ENCODE data around the gene MDM2. TPM values are rescaled to one million over a fixed set of nuclear protein-coding genes. Genes with fewer than 3 reads are reported as not detected.
"Not testable (repeated sequence)": the region's sequence is repeated elsewhere in the genome, so short reads cannot be mapped to it uniquely, and the experiment has no call there.

MDM2 gene
- total and polyA plus RNA-seq, 2 experiments from 2014 or later, result 23.7 to 70.3 TPM

DNA sequence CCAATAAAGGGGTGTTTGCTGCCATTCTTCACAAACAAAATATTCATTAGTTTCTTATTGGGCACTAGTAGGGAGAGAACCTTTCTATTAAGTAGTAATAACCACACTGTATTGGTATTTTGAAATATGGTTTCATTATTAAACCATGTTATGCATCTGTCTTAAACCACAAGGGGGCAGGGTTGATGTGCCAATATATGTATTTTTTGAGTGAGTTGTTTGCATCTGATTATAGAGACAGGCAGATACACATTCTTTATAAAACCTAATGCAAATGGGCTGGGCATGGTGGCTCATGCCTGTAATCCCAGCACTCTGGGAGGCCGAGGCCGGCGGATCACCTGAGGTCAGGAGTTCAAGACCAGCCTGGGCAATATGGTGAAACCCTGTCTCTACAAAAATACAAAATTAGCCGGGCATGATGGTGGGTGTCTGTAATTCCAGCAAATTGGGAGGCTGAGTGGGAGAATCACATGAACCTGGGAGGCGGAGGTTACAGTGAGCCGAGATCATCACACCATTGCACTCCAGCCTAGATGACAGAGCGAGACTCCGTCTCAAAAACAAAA, 56.0 kb downstream of the MDM2 start:
- not testable (repeated sequence) for H3K27me3 ChIP-seq; H3K36me3 ChIP-seq; H3K27ac ChIP-seq; H3K4me1 ChIP-seq (ENCODE audit: low read depth); H3K9me3 ChIP-seq (ENCODE audit: low read depth); H3K4me3 ChIP-seq
- DNase-seq (ENCODE audit: low read depth in 1 of 2, low spot score in 1 of 2), result peak; percentile 55 to 71
- TF ChIP-seq, protein P1, sequence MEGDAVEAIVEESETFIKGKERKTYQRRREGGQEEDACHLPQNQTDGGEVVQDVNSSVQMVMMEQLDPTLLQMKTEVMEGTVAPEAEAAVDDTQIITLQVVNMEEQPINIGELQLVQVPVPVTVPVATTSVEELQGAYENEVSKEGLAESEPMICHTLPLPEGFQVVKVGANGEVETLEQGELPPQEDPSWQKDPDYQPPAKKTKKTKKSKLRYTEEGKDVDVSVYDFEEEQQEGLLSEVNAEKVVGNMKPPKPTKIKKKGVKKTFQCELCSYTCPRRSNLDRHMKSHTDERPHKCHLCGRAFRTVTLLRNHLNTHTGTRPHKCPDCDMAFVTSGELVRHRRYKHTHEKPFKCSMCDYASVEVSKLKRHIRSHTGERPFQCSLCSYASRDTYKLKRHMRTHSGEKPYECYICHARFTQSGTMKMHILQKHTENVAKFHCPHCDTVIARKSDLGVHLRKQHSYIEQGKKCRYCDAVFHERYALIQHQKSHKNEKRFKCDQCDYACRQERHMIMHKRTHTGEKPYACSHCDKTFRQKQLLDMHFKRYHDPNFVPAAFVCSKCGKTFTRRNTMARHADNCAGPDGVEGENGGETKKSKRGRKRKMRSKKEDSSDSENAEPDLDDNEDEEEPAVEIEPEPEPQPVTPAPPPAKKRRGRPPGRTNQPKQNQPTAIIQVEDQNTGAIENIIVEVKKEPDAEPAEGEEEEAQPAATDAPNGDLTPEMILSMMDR (IDR thresholded peaks at IDR 0.05; ENCODE audit: low read depth, low read length), result peak; percentile 54

DNA sequence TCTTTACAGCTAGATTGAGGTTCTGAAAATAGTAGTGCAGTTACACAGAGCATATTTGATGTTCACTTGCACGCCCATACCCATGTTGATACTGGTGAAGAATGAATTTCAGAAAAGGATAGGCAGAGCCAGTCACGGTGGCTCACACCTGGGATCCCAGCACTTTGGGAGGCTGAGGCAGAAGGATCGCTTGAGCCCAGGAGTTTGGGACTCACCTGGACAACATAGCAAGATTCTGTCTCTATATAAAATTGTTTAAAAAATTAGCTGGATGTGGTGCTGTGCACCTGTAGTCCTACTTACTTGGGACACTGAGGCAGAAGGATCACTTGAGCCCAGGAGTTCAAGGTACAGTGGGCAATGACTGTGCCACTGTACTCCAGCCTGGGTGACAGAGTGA, 56.6 kb downstream of the MDM2 start:
- H3K27me3 ChIP-seq, result no peaks in the 10 kb centered on the region
- no peaks in the 10 kb centered on the region for H3K9me3 ChIP-seq (ENCODE audit: low read depth)
- DNase-seq (ENCODE audit: low read depth in 1 of 2, low spot score in 1 of 2), result no peak
- H3K36me3 ChIP-seq, result no peaks in the 10 kb centered on the region
- no peaks in the 10 kb centered on the region for H3K4me1 ChIP-seq (ENCODE audit: low read depth)
- TF ChIP-seq, protein P1 (IDR thresholded peaks at IDR 0.05; ENCODE audit: low read depth, low read length), result no peak
- no peak overlapping the region for H3K27ac ChIP-seq
- no peak overlapping the region for H3K4me3 ChIP-seq

DNA sequence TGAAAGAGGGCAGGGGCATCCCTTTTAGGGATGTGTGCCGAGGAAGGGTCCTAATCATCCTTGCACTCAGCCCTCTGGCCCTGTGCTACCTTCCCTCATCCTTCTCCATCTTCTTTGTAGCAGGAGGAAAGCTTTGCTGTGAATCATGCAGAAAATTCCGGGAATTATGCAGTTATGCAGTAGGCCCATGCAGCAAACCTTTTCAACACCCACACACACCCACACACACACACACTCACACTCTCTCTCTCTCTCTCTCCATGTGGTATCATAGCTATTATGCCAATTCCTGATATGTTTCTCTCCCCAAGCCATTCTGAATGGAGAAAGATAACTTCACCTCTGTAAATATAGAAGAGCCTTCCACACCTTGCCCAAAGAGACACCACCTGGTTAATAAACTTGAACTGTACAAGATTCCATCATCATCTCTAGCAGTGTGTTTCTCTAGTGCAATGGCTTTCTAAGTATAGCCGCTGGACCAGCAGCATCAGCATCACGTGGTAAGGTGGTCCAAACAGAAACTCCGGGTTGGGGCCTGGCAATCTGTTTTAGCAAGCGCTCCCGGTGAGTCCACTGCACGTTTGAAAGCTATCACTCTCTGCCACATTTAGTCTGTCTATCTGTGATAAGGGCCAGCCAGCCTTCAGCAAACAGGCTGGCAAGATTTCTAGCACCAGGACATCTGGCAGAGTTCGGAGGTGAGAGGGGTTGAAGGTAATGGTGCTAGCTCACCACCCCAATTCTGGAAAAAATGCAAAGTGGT, 57.6 kb downstream of the MDM2 start:
- H3K27me3 ChIP-seq, result no peaks in the 10 kb centered on the region
- H3K36me3 ChIP-seq, result no peaks in the 10 kb centered on the region
- TF ChIP-seq, protein P1 (IDR thresholded peaks at IDR 0.05; ENCODE audit: low read depth, low read length), result no peak
- no peaks in the 10 kb centered on the region for H3K4me1 ChIP-seq (ENCODE audit: low read depth)
- H3K9me3 ChIP-seq (ENCODE audit: low read depth), result no peaks in the 10 kb centered on the region
- no peak for DNase-seq (ENCODE audit: low read depth in 1 of 2, low spot score in 1 of 2)
- H3K27ac ChIP-seq, result no peak overlapping the region
- no peak overlapping the region for H3K4me3 ChIP-seq

GRCh38 chr12:68866950-68867349, 59.0 kb downstream of the MDM2 start:
- Histone ChIP-seq H3K4me3 (no peak overlapping the region), H3K9me3 (ENCODE audit: low read depth) (no peaks in the 10 kb centered on the region), H3K36me3 (no peaks in the 10 kb centered on the region), H3K27me3 (no peaks in the 10 kb centered on the region), H3K4me1 (ENCODE audit: low read depth) (no peaks in the 10 kb centered on the region), H3K27ac (no peak overlapping the region)
- DNase-seq (ENCODE audit: low read depth in 1 of 2, low spot score in 1 of 2), result no peak
- TF ChIP-seq, protein P1 (IDR thresholded peaks at IDR 0.05; ENCODE audit: low read depth, low read length), result no peak

DNA sequence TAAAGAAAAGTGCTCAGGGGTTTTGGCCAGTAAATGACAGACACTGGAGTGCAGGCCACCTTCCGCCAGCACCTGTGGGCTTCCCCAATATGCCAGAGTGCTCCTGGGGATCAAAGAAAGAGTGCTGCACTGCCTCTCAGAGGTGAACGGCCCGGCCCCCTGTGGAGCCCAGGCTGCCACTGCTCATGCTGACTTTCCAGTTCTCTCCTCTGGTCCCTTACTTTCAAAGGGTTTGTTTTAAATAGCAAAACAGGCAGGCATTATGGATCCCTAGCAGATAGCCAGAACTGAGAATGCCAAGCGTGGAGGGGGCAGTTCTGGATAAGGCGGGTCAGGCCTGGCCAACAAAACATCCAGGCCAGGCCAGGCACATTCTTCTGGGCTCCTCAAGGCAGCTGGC, 59.6 kb downstream of the MDM2 start:
- TF ChIP-seq, protein P1 (IDR thresholded peaks at IDR 0.05; ENCODE audit: low read depth, low read length), result no peak
- no peaks in the 10 kb centered on the region for H3K4me1 ChIP-seq (ENCODE audit: low read depth)
- H3K4me3 ChIP-seq, result no peak overlapping the region
- no peaks in the 10 kb centered on the region for H3K27me3 ChIP-seq
- H3K9me3 ChIP-seq (ENCODE audit: low read depth), result no peaks in the 10 kb centered on the region
- no peaks in the 10 kb centered on the region for H3K36me3 ChIP-seq
- DNase-seq (ENCODE audit: low read depth in 1 of 2, low spot score in 1 of 2), result no peak
- no peak overlapping the region for H3K27ac ChIP-seq
